Mammary epithelial cell (primary cell): ENCODE measurements around the gene CBLB.

ENCODE experiments used
- EZH2 ChIP-seq: IDR thresholded peaks from 2 replicates; pipeline ENCODE4 v1.6.1; 2012; ENCODE audit warnings: low read length, inconsistent platforms, borderline replicate concordance
- TF ChIP-seq, protein P1 (sequence below), 2 donors: IDR thresholded peaks in 1 of 2; conservative IDR thresholded peaks in 1 of 2; 2 replicates each; pipeline ENCODE4 v1.5.1; 2011 to 2012; ENCODE audit warnings: inconsistent platforms in 2 of 2, low read length in 2 of 2, mild to moderate bottlenecking in 2 of 2, control low read depth in 1 of 2, low read depth in 1 of 2; ENCODE audit not compliant: insufficient read depth in 1 of 2; ENCODE audit errors: extremely low read depth in 1 of 2

DNA sequence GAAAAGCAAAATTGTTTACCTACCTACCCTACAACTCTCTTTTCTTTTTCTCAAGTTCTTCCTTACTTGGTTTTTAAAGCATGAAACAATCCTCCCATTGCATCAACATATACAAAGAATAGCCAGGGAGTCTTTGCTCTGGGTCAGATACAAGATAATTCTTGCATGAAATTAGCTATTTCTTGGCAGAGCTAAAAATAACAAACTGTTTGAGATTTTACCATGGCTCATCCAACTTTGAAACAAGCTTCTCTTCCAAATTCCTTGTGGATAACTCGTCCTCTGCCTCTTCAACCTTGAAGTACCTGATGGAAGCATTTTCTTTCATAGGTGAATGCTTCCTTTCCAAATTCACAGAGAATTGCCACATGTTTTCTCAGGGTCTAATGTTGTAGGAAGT lies 9.2 kb upstream of the CBLB start:
- TF ChIP-seq EZH2, result no peak
- TF ChIP-seq, protein P1, sequence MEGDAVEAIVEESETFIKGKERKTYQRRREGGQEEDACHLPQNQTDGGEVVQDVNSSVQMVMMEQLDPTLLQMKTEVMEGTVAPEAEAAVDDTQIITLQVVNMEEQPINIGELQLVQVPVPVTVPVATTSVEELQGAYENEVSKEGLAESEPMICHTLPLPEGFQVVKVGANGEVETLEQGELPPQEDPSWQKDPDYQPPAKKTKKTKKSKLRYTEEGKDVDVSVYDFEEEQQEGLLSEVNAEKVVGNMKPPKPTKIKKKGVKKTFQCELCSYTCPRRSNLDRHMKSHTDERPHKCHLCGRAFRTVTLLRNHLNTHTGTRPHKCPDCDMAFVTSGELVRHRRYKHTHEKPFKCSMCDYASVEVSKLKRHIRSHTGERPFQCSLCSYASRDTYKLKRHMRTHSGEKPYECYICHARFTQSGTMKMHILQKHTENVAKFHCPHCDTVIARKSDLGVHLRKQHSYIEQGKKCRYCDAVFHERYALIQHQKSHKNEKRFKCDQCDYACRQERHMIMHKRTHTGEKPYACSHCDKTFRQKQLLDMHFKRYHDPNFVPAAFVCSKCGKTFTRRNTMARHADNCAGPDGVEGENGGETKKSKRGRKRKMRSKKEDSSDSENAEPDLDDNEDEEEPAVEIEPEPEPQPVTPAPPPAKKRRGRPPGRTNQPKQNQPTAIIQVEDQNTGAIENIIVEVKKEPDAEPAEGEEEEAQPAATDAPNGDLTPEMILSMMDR (conservative IDR thresholded peaks at IDR 0.05 in 1 of 2, IDR thresholded peaks at IDR 0.05 in 1 of 2; ENCODE audit: extremely low read depth in 1 of 2, insufficient read depth in 1 of 2, low read depth in 1 of 2, low read length in 2 of 2), result no peak
